ENCODE measurements around the gene SCN4A.
"Not testable (repeated sequence)": the region's sequence is repeated elsewhere in the genome, so short reads cannot be mapped to it uniquely, and the experiment has no call there.

Gene SCN4A

DNA sequence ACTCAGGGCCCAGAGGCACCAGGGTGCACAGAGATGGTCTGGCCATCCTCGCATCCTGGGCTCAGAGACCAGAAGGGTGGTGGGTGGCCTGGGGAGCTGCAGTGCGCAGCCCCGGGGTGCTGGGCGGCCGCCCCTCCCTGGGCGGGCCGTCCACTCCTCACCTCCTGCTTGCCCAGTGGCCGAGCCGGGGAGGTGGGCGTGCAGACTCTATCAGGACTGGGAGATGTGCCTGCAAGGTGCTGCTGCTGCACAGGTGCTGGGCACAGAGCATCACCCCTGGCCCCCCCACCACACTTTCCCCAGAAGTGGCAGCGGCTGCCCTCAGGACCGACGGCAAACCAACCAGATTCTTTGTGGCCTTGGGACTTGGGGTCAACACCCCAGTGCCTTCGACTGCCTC, at the start of gene SCN4A:
TSS of gene SCN4A (minus strand) at position 123 of the 400 bp plus-strand sequence. CDS start at position 46, 77 bp downstream.
- in situ Hi-C loops (cut with MboI; ENCODE audit: low sequenced_read_pairs), result no loop called here

DNA sequence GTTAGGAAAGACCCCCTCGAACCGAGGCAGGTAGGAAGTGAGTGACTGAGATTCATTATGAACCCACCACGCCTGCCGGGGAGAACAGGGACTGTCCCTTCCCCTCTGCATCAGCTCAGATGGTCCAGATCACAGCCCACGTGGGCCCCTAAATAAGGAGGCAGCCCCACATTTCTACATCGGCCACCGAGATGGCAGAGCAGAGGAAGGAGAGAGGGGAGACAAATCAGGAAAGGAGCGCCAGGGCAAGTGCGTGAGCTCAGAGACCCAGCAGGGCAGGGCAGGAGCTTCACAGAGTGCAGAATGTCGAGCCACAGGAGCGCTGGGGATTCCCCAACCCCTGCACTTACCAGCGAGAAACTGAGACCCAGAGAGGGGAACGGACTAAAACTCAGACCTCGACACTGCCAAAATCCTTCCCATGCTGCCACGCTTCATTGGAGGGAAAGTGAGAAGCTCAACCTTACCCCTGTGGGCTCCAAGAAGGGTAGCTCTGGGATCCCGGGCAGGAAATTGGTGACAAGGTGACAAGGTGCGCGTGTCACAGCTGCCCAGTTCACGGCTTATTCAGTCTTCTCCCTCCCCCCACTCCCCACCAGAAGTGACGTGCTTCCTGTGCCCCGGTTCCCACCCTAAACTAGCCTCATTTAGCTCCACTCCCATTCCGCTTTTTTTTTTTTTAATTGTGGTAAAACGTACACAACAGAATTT, 47.5 kb upstream of the SCN4A start, which contains the start of gene ICAM2:
TSS of gene ICAM2 (minus strand) at position 578 of the 711 bp plus-strand sequence. CDS start 13,942 bp downstream, outside the sequence.
- in situ Hi-C loops (cut with MboI; ENCODE audit: low sequenced_read_pairs), result no loop called here

DNA sequence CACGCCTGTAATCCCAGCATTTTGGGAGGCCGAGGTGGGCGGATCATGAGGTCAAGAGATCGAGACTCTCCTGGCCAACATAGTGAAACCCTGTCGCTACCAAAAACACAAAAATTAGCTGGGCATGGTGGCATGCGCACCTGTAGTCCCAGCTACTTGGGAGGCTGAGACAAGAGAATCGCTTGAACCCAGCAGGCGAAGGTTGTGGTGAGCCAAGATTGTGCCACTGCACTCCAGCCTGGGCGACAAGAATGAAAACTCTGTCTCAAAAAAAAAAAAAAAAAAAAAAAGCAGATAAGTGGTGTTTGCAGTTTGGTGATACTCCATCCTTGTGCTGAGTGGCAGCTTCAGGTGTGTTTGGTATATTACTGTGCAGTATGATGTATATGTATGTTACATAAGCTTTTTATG, 46.8 kb upstream of the SCN4A start:
- in situ Hi-C loops (cut with MboI; ENCODE audit: low sequenced_read_pairs), result not testable (repeated sequence)

DNA sequence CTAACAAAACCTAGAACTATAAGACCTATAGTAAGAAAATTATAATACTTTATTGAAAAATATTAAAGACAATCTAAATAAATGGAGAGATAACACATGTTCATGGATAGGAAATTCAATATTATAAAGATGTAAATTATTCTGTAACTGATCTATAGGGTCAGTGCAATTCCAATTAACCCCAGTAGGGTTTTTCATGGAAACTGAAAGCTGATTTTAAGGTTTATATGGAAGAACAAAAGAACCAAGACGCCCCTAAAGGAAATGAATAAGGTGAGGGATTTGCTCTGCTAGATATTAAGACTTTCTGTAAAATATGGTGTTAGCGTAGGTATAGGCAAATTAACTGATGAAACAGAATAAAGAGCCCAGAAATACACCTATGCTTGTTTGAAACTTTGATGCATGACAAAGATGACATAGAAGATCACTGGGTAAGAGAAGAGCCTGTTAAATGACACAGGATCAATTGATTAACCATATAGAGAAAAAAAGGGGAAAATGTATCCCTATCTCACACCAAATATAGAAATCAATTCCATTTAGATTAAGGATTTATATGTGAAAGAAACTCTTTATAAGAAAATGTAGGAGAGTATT, 44.8 kb upstream of the SCN4A start:
- in situ Hi-C loops (cut with MboI; ENCODE audit: low sequenced_read_pairs), result no loop called here

DNA sequence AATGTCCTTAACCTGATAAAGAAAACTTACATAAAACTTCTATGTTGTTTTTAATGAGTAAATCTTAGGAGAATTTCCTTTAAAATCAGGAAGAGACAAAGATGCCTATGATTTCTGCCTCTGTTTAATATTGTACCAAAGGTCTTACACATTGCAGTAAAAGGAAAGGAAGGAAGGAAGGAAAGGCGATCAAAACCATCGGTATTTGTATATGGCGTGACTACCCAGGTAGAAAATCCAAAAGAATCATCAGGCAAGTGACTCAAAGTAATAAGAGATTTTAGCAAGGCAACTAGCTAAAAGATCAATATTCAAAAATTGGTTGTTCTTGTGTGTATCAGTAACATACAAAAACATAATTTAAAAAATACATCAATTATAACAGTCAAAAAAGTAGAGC, 44.3 kb upstream of the SCN4A start:
- in situ Hi-C loops (cut with MboI; ENCODE audit: low sequenced_read_pairs), result no loop called here

DNA sequence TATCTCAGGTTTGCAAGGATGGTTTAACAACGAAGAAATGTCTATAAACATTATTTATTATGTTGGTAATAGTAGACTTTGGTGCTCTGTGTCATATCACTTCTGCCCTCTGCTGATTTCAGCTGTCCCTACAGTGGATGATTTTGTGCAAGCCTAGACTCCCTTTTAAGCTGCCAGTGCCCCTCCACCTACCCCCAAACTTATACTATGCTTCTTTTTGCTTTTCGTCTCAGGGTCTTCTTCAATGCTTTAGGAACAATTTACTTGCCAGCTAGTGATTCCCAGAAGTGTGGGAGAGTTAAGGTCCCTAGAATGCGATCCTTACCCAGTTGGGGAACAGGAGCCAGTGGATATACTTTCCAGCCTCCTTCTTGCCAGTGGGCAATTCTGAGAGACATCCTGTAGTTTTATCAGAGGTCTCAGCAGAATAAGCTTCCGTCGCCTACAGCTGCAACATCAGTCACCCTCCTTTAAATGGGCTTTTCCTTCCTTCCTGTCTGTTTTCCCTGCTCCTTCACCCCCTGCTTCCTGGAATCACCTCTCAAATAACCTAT, 43.6 kb upstream of the SCN4A start:
- in situ Hi-C loops (cut with MboI; ENCODE audit: low sequenced_read_pairs), result no loop called here

DNA sequence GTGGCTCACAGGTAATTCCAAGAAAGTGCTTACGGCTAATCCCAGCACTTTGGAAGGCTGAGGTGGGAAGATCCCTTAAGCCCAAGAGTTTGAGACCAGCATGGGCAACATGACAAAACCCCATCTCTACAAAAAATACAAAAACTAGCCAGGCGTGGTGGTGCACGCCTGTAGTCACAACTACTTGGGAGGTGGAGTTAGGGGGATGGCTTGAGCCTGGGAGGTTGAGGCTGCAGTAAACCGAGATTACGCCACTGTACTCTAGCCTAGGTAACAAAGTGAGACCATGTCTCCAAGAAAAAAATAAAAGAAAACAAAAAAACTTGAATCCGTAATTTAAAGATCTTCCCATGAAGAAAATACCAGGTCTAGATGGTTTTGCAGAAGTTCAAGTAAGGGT, 42.7 kb upstream of the SCN4A start:
- in situ Hi-C loops (cut with MboI; ENCODE audit: low sequenced_read_pairs), result no loop called here

DNA sequence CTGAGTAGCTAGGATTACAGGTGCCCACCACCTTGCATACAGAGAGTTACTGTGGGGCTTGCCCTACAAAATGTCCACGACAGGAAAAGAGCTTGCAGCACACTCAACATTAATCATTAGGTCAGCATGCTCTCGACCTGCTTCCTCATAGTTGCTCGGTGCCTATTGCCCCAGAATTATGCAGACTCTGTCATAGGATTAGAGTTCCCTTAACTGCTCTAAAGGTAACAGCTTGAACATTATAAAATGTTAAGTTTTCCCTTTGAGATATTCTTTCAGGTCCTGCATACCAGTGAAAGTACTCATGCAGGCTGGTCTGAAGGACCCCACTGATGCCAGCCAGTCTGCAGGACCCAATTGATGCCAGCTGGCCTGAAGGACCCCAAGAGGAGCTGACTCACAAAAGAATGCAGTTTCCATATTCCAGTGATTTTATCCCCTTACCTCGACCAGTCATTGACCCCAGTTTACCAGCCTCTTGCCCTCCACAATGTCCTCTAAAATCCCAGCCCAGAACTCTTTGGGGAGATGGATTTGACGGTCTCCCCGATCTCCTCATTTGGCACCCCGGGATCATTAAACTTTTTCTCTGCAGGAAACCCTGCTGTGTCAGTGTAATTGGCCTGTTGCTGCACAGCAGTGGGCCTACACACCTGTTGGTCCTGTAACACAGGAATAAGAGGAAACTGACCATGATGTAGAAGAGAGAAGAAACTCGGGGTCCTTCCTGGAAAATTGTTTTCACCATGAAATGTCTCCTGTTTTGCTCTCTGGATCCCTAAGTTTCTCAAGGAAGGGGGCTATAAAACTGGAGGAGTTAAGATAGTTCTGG, 37.1 kb upstream of the SCN4A start:
- in situ Hi-C loops (cut with MboI; ENCODE audit: low sequenced_read_pairs), result no loop called here

DNA sequence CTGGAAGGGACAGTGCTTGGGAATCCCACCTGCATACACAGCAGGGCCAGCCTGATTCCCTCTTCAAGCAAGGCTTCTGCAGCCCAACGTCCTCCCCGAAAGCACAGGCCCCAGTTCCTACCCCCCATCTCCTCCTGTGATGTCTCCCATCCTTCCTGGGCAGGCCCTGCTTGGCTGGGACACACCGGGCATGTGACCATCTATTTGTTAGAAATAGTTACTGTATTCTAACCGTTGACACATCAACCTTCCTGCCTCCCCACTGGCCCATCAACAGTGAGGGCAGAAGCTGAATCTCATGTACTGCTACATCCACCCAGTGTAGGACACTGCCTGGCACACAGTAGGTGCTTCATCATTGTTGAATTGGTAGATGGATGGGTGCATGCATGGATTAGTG, 36.1 kb upstream of the SCN4A start:
- in situ Hi-C loops (cut with MboI; ENCODE audit: low sequenced_read_pairs), result no loop called here

DNA sequence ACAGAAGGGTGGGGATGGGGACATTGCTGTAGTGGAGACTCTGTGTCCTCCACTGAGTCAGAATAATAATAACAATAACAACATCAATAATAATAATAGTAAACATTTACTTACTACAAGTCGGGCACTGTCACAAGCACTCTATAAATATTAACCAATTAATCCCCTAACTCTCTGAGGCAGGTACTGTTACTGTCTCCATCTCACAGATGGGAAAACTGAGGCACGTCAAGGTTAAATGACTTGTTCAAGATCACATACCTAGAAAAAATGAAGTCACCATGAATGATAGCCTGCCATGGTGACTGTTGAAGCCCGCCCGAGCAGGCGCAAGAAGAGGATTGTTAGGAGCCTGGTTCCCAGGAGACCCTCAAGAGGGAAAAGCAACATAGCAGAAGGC, 35.6 kb upstream of the SCN4A start:
- in situ Hi-C loops (cut with MboI; ENCODE audit: low sequenced_read_pairs), result no loop called here

DNA sequence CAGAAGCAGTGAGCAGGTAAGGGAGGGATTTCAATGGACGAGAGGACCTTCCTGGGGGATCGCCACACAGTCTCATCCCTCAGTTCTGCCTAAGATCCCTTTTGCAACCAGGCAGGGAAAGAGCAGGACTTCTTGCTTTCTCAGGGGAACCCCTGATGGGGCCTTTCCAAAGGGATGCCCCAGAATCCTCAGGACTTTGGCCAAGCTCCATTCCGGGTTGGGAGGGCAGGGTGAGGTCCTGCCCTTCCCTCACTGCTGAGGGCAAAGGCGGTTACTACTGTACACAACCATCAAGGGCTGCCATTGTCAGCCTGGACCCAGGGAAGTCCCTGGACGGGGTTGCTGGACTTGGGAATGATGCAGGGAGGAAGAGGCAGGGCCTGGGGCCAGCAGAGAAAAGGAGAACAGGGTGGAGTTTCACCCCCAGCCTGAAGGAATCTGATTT, 35.1 kb upstream of the SCN4A start:
- in situ Hi-C loops (cut with MboI; ENCODE audit: low sequenced_read_pairs), result no loop called here

DNA sequence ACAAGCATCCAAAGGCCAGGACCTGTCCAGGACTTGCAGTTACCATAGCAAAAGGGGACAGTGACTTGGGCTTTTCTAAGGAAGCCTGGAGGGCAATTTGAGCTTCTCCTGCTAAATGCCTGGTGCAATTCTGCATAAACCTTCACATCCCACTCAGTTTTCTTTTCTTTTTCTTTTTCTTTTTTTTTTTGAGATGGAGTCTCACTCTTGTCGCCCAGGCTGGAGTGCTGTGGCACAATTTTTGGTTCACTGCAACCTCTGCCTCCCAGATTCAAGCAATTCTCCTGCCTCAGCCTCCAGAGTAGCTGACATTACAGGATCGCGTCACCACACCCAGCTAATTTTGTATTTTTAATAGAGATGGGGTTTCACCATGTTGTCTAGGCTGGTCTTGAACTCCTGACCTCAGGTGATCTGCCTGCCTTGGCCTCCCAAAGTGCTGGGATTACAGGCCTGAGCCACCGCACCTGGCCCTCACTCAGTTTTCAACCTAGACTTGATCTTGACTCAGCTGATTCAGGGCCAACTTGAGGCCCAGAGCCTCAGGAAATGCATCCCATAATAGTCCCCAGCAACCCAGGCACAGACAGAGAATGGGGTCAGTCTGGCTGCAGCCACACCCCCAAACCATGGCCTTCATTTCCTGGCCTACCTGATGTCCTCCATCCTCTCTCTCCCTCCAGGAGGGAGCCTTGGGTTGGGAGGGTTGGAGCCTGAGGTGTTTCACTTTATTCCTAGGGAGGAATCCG, 34.5 kb upstream of the SCN4A start:
- in situ Hi-C loops (cut with MboI; ENCODE audit: low sequenced_read_pairs), result not testable (repeated sequence)

DNA sequence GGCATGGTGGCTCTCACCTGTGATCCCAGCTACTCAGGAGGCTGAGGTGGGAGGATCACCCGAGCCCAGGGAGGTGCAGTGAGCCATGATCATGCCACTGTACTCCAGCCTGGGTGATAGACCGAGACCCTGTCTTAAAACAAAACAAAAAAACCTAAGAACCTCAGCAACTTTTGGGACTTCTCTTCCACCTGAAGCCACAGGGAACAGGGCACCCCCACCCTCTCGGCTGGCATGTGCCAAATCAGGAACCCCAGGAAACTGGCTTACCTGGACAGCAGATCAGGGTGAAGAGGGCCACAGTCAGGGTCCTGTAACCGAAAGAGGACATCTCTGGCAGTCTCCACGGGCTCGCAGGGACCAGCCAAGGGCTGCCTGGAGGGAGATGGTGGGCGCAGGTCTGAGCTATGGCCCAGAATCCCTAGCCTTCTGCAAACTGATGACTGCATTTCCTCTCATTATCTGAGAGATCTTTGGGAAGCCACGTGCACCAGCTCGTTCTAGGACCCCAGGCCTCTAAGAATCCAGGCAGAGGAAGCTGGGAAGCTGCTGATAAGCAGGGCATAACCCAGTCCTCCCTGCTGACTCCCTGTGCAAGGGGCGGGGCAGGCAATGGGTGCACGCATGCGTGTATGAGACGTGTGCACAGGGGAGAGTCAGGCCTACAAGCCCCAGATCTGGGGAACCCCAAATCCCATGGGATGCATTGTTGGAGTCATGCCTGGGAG, 33.8 kb upstream of the SCN4A start:
- in situ Hi-C loops (cut with MboI; ENCODE audit: low sequenced_read_pairs), result no loop called here

DNA sequence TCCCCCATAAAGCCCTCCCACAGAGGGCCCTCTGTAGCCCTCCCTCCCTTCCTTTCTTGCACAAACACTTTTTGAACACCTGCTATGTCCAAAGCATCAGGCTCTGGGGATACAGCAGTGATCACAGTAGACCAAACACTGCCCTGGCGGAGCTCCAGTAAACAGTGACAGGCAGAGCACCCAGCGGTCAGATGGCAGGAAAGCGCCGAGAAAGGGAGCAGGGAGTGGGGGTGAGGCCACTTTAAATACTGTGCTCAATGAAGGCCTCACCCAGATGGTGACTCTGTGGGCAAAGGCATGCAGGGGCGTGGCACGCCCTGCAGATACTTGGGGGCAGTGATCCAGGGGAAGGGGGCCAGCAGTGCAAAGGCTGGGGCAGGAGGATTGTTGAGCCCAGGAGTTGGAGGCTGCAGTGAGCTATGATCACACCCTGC, 33.0 kb upstream of the SCN4A start:
- in situ Hi-C loops (cut with MboI; ENCODE audit: low sequenced_read_pairs), result no loop called here

DNA sequence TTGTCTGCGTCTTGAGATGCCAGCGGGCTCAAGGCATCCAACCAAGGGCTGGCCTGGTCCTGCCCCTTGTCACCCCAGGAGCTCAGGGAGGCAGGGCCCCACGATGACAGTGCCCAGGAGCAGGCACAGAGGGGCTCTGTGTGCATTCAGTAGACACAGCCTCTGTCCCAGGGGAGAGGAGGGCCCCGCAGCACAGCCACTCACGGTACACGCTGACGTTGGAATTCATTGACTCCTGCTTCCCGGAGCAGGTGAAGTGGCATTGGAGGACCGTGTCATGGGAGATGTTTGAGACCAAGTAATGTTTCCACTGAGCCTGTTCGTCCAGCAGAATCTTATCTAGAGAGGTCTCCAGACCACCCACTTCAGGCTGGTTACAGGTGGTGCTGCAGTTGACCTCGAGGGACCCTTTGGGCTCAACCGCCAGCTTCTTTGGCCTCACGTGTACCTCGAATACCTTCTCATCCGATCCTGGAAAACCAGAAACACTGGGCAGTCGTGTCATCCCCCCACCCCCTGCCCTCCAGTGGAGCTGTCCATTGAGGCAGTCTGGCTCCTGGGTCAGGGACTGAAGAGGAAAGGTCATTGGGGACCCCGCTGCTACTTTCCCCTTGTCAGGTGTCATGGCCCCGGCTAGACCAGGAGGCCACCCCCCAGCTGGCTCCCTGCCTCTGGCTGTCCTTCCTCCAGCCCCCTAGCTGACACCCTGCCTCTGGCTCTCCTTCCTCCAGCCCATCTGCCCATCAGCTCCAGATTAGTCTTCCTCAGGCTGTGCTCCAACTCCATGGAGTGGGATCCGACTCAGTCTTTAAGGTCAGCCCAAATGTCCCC, 32.4 kb upstream of the SCN4A start:
- in situ Hi-C loops (cut with MboI; ENCODE audit: low sequenced_read_pairs), result no loop called here

DNA sequence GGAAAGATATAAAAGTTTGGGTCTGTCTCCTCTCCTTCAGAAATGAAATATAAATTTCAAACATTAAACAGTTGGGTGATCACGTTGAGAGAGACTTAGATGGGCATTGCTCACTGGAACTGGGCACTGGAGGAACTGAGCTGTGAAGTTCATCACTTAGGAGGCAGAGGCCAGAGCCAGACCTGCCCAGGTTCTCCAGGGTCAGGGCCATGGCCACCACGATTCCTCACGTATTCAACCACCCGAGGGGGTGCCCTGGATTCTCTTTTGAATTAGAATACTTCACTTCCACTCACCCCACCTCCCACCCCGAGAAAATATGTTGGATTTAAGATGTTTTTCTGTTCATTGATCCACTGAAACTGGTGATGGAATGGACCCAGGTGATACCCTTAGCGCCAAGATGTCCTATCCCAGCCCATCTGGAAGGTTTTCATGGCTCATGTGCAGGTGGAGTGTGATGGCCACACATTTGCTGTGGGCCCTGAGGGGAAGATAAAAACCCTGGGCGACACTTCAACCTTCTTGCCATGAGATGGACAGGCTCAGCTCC, 31.6 kb upstream of the SCN4A start:
- in situ Hi-C loops (cut with MboI; ENCODE audit: low sequenced_read_pairs), result no loop called here

DNA sequence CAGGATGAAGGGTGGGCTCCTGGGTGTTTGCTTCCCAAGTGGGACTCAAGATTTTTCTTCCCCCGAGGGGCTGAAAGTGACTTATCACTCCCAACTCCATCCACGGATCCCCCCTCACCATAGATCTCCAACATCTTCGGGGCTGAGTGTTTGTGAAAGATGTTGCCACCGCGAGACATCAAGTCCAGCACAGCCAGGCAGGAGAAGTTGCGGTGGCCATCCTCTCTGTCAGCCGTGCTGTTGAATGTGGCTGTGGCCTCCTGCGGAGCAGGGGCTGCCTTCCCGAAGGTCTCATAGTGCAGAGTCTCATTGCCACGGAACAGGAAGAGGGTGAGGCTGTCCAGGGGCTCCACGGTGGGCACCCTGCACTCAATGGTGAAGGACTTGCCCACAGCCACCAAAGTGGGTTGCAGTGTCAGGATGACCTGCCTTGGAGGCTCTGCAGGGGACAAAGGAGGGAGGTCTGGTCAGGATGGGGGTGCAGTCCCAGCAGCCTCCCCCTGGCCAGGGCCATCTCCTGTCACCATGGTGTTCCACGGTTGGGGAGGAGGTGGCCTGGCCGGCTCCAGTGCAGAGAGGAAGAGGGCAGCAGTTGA, 30.9 kb upstream of the SCN4A start:
- in situ Hi-C loops (cut with MboI; ENCODE audit: low sequenced_read_pairs), result no loop called here
